Hepatocyte (in vitro differentiated cells): Measurements from ENCODE around the gene ACAD9.

Experiments
- EZH2phosphoT487 ChIP-seq: fragments of 200-600 bp; sonication (generic); IDR thresholded peaks from one replicate; pipeline ENCODE4 v1.6.1; 2018; ENCODE audit warnings: antibody characterized with exemption, mild to moderate bottlenecking, low read depth, moderate library complexity; ENCODE audit not compliant: unreplicated experiment, severe bottlenecking
- TF ChIP-seq, protein P1 (sequence below): fragments of 200-600 bp; sonication (generic); IDR thresholded peaks from 2 replicates; pipeline ENCODE4 v1.5.1; 2016; ENCODE audit warnings: antibody characterized with exemption, mild to moderate bottlenecking; ENCODE audit not compliant: poor library complexity

DNA sequence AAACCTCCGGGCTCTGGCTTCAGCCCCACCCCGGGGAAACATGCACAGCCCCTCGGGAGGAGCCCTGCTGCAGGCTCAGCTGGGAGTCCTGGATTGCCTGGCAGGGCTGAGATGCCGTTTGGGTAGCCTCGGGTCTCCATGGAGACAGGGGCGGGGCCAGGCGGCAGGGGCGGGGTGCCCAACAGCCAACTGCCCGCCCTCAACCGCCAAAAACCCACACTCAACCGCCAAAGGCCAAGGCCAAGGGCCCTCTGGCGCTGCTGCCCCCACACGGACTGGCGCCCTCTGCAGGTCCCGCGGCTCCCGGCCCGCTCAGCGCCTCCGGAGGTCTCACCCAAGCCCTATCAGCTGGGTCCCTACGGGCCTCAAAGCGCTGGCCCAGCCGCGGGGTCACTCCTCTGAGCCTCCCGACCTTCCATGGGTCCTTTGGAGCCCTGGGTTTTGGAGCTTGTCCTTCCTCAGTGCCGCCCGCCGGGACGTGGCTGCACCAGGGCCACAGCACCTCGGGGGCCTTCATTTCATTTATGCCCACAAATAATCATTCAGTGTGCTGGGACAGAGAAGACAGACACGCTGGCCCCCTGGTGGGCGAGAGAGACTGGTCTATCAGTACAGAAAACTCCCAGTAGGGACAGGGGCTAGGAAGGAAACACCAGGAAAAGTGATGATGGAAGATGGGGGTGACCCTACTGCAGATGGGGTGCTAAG, 33.5 kb upstream of the ACAD9 start:
- TF ChIP-seq, protein P1, sequence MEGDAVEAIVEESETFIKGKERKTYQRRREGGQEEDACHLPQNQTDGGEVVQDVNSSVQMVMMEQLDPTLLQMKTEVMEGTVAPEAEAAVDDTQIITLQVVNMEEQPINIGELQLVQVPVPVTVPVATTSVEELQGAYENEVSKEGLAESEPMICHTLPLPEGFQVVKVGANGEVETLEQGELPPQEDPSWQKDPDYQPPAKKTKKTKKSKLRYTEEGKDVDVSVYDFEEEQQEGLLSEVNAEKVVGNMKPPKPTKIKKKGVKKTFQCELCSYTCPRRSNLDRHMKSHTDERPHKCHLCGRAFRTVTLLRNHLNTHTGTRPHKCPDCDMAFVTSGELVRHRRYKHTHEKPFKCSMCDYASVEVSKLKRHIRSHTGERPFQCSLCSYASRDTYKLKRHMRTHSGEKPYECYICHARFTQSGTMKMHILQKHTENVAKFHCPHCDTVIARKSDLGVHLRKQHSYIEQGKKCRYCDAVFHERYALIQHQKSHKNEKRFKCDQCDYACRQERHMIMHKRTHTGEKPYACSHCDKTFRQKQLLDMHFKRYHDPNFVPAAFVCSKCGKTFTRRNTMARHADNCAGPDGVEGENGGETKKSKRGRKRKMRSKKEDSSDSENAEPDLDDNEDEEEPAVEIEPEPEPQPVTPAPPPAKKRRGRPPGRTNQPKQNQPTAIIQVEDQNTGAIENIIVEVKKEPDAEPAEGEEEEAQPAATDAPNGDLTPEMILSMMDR: peak; percentile 57
- no peak for TF ChIP-seq EZH2phosphoT487
